GM19463 (cell line): Measurements from ENCODE around the gene LHFPL2.
"Not testable (repeated sequence)": the region's sequence is repeated elsewhere in the genome, so short reads cannot be mapped to it uniquely, and the experiment has no call there.

Experiments
- ATAC-seq: cut with Tn5 transposase; IDR thresholded peaks from one replicate; pipeline ENCODE4 v1.9.1; 2021; ENCODE audit warnings: mild to moderate bottlenecking, moderate library complexity; ENCODE audit not compliant: unreplicated experiment

The LHFPL2 gene

DNA sequence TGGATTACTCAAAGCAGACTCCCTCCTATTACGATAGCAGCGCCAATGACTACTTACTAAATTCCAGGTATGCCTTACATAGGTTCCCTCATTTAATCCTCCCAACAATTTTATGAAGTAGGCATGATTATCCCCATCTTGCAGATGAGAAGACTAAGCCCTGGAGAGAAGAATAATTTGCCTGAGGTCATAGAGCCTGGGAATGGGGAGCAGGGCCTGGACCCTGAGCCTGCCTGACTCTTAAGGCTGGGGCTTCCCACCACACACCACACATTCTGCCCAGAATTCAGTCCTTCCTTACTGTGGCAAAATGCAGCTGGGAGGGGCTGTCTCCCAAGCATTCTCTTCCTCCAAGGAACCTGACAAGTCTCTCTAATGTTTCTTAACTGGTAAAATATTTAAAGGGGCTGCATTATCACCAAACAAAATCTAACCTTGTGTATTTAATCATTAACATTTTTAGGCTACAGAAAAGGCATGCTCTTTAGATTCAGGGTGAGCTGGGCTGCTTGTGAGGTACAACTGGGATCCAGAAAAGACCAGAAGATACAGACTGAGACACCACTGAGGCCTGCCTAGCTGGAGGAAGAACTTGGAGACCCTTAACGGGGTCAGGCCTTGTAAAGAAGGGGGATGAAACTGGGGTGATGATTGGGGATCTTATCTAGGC is 26.1 kb downstream of the LHFPL2 start:
- no peak for ATAC-seq

DNA sequence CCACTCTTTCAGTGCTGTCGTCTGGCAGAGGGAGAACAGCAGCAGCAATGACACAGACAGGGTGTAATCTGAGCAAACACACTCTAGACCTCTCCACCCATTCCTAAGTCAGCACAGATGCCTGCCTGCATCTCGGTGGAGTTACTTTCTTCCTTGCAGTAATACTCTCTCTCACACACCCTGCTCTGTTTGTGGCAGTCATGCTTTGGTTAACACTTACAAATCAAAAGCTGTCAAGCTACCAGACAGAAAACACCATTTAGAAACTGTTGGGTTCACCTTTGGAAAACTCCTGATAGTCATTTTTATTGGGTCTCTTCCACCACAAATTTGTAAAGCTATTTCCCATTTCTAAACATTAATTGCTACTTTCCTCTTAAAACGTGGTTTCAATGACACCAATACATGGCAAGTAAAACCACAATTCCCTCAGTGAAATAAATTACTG is 27.3 kb downstream of the LHFPL2 start:
- ATAC-seq: no peak

DNA sequence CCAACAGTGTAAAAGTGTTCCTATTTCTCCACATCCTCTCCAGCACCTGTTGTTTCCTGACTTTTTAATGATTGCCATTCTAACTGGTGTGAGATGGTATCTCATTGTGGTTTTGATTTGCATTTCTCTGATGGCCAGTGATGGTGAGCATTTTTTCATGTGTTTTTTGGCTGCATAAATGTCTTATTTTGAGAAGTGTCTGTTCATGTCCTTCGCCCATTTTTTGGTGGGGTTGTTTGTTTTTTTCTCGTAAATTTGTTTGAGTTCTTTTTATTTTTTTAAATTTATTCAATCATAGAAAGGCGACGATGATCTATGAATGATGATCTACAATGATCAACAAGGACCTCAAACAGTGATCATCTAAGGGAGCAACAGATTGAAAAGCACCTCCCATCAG is 28.5 kb downstream of the LHFPL2 start:
- ATAC-seq: not testable (repeated sequence)

DNA sequence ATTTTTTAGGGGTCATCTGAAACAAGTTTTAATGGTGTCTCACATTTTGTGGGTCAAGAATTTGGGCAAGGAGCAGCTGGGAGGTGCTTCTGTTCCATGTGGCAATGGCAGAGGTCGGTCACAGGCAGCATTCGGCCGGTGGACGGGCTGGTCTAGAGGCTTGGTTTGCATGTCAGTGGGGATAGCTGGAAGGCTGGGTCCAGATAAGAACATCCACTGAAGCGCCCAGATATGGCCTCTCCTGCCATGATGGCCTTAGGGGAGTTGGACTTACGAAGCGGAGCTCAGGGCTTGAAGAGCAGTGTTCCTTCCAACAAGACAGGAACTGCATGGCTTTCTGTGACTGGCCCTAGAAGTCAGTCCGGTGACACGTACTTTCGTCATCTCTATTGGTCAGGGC is 30.3 kb downstream of the LHFPL2 start:
- no peak for ATAC-seq

DNA sequence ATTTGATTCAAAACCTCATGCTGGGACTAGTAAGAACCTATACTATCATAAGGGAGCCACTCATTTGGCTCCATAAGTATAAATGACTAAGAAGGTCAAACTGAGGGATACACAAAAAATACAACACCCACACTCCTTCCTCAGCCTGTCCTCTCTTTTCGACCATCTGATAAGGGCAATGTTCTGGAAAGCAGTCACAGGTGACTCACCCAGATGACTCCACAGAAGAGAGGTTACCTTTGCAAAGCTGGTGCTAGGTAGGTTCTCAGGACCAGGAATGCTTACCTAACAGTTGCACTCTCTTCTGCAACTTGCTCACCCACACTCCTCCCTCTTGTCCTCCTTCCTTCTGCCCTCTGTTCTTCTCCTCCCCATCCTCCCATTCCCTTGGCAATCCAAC is 32.9 kb downstream of the LHFPL2 start:
- ATAC-seq: no peak

DNA sequence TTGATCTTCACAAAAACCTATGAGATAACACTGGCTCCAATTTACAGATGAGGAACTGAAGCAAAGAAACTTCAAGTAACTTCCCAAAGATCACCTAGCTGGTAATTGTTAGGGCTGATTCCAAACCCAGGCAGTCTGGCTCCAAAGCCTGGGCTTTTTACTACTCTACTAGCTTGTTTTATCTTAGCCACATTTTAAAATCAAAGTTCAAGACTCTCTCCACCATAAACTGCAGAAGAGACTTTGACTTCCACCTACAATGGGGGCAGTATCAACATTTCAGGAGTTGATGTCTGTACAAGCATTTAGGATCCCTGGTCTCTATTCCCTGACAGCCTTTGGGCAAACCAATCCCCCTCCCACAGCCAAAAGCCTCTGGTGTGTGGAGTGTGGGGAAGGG is 33.8 kb downstream of the LHFPL2 start:
- no peak for ATAC-seq

DNA sequence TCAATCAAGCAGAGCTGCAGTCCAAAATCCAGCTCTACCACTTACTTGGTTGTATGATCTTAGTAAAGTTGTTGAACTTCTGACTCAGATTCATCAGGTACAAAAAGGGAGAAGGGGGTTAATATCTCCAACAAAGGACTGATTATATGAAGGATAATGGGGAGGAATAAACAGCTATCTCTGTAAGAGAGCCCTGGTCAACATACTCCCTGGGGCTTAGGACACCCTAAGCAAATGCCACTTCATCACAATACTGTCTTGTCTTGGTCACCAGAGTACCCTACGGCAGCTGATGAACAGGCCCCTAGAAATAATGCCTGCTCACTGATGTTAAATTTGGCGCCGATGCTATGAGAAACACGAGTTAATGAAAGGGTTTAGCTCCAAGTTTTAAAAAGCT is 34.8 kb downstream of the LHFPL2 start:
- no peak for ATAC-seq

DNA sequence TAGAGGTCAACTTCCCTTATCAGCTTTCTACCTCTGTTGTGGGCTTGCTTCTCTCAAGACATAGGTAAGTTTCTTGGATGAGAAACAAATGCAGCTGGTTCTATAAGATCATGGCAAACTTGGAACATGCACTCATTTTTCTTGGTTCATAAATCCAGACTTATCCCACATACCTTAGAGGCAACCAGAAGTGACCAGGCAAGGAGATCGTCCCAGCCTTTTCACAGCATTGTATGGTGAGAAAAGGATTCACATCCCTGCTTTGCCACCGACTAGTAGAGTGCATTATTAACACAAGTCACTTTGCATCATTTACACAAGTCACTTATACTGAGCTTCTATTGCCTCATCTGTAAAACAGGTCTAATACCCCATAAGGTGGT is 35.4 kb downstream of the LHFPL2 start:
- ATAC-seq: no peak

DNA sequence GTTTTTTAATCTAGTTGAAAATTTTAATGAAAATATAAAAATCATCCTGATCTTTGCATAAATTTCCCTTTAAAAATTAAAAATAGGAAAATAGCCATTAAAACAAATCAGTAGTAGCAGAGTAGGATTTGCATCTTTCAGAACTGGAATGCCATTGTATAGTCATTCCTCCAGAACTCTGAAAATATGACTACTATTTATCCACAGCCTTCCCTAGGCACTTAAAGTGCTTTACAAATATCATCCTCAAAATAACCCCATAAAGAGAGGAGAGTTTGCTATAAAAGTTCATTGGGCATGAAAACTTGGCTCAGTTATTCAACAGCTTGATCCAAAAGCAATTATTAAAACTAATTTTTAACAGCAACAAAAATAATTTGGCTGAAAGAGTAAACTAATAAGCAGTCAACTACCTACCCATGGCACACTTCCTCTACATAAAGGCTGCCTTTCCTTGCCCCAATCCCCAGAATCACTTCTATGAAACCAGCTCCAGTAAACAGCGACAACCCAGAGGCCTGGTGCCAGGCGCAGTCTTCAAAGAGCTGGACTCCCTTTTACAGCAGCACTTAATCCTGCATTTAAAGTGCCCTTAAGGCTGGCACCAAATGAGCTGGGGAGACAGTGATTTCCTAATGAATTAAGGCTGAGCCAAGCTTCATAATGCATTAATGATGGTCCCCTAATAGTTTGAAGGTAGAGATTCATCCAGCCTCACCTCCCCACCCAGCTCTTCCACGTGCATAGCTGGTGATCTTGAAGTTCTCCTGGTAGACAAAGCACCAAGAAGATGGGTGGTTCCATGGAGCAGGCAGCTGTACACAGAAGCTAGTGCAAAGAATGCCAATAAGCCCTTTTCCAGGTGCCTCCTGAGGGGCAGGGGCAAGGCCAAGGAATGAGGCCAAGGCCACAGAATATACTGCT is 36.1 kb downstream of the LHFPL2 start:
- ATAC-seq: no peak

DNA sequence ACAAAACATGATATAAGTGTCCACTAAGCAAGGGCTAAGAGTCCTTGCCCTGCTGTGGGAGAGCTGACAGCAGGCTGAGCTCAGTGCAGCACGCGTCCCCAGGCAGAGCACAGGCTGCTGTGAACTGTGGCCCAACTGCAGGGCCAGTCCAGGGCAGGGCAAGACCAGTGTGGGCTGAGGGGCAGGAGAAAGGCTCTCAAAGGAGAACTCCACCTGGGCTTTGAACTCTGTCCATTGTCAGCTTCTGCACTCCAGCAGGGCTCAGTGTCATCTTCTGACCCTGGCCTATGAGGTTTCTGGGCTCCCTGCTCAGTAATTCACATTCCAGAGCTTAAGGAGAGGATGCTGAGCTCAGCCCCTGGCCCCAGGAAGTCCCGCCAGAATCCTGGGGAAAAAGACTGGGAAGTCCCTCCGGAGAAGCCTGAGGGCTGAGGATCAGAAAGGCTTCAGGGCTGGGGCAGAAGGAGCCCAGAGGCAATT is 37.4 kb downstream of the LHFPL2 start:
- no peak for ATAC-seq

DNA sequence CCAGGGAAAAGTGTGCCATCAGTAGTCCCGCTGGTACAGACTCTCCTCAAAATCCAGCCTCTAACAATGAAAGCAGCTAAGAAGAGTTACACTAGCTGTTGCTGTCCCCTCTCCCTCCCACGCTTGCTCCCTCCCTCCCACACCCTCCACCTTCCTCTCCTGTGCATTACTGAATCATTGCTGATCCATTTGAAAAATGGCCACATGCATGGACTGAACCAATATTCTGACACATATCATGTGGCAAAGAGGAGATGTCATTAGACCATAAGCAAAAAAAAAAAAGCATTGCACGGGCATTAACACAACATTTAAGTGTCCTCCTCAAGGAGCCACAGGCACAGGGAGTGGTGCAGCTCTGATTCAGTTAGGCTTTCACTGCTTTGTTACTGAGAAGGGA is 37.9 kb downstream of the LHFPL2 start:
- ATAC-seq: no peak

DNA sequence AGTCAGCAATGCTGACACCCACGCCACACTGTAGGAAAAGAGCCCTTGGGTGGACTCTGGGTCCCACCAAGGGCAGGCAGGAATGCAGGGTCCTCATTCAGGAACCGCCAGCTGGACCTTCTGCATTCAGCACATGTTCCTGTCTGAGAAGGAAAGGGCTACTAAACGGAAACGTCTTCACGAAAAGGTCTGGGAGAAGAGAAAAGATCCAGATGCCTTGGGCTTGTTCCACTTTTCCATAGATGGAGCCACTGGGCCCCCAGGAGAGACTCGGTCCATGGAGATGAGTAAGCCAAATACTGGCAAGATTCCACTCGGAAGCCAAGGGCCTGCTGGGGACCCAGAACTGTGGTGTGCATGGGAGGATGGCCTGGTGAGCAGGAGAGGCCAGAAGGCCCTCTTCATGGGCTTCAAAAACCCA is 38.4 kb downstream of the LHFPL2 start:
- no peak for ATAC-seq

DNA sequence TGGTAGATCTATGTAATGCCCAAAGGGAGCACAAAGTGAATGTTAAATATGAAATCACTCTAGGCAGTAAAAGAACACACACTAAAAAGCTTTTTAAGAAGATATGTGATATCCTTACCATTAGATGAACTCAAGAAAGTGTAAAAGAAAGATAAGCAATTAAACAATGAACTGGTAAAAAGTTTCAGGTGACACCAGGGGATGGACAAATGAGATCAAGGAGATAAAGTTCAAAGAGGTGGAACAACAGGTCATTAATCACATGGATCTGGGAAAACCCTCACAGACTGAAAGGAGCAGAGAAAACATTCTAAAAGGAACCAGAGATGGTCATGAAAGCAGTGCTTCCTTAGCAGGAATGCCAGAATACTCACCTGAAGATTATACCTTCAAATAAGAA is 40.7 kb downstream of the LHFPL2 start:
- no peak for ATAC-seq

DNA sequence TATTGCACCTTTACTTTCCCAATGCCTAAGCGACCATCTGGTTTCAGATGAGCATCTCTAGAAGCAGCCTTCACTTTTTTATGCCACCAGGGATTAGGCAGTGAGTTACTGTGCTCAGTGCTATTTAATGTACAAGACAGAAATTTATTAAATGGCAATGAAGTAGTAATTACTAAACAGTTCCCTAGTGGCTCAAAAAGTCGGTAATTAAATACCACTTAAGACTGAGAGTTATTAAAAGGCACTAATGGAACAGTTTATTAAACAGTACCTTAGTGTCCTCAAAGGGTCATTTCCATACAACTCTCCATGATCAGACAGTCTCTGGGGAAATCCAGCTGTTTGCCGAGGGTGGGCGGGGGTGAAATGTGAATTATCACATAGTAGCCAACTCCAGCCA is 42.3 kb downstream of the LHFPL2 start:
- no peak for ATAC-seq

DNA sequence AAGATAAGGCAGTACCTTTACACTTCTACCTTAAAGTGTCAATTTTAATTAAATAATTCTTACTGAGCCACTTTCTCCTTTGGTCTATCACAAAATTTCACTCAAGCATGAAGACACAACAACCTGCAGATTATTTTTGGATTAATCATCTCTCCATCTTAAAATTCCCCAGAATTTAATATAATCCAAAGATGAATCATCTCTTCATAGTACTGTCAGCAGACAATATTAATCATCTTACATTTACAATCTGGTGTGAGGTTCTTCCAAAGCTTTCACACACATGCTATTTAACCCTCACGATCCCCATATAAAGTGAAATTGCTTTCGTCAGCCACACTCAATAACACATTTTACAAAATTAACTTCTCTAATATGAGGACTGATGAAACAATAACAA is 43.0 kb downstream of the LHFPL2 start:
- ATAC-seq: no peak

DNA sequence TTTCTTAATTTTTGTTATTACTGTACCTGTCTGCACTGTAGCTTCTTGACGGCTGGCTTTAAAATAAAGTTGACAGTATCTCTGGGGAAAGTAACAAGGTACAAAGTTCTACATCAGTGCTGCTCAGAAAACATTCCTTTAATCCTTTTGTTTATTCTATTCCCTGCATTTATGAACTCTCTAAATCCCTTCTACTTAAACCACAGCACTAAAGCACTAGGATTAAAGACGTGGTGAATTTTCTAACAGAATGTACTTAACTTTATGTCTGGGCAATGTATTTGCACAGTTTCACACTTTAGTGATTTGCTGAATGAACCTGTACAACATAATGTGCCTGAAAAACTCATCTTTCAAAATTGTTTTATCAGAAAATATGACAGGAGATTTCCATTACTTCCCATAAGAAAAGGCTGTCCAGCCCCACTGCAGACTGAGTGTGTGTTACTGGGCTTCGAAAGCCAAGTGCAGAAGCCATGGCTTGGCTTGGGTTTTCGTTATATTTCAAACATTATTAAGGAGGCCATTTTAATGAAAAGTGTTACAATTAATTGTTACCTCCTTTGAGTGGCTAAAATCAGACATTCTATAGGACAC is 43.8 kb downstream of the LHFPL2 start:
- ATAC-seq: no peak

DNA sequence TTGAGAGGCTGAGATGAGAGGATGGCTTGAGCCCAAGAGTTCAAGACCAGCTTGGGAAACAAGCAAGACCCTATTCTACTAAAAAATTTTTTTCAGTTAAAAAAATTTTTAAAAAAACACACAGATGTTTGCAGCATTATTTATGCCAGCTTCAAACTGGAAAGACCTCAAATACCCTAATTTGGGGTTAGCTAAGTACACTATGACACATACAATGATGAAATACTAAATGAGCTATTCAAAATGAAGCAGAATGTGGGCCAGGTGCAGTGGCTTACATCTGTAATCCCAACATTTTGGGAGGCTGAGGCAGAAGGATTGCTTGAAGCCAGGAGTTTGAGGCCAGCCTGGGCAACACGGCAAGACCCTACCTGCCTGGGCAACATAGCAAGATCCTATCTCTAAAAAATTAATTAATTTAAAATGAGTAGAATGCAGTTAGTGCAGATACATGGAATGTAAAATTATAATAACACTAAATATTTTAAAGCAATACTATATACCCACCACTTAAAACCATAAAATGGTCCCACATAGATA is 44.9 kb downstream of the LHFPL2 start:
- no peak for ATAC-seq

DNA sequence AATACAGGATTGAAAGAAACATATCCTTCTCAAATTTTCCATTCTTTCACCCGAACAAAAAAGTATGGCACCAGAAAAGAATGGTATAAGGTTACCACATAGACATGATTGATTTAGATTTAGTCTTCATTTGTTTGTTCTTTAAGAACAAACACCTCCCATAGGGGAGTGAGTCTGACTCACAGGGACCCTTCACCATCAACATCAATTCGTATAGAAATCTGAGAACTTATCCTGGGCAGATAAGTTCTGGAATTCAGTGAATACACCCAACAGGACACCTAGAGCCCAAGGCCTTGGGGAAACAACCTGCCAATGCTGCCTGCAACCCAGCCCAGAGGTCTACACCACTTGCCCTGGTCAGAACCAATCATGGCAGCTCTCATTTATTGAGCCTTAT is 46.2 kb downstream of the LHFPL2 start:
- ATAC-seq: no peak

DNA sequence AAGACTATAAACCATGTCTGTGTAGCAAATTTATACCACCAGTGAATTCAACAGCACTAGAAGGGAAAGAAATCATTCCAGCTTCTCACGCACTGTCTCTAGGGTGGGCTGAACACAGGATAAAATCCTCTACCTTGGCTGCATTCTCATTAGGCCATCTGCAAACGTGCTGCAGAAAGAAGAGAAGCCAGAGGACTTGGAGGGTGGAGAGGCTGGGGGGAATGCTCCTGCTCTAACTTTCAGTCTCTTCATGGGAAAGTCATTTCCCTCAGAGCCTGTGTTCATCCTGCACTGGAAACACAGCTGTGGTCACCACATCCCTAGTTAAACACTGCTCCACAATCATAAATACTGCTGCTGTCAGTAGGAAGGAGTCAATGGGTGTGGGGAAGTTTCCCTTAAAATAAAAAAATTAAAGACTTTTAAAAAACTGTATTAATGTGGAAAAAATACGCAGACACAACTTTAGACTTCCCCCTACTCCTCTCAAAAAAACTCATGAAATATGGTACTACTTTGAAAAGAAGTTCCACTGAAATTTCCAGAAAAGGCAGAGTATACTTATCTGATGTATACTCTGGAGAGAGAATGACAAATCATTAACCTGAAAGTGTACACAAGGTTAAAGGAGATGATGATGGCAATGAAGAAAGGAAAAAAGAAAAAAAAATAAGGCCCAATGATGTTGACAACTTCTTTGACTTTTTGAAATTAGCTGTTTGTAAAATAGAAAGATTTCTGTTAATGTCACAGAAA is 46.8 kb downstream of the LHFPL2 start:
- no peak for ATAC-seq

DNA sequence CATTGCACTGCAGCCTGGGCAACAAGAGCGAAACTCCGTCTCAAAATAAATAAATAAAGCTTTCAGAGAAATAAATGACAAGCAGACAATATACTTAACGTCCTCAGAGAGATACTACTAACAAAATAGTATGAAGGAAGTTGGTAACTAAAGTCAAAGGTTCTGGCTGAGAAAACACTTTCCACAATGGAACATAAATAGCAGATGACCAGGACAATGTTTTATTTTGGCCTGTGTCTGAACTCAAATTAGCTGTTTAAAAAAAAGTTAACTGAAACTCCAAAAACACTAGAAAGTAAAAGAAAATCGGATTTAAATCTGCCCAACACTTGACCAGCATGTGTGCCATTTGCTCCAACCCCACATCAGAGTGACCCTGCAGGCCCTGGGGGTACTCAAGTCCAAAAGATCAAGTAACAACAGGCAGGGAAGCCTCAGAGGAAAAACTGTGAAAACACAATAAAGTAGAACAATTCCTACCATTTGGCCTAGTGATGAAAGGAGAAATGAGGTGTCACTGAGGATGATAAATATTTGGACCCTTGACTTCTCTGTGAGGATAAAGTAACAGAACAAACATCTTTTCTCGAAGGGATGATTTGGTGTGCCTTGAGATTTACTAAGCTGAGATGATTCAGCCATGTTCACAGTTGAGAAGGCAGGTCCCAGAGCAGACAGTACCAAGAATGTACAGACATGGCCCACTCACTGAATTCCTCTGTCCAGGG is 47.7 kb downstream of the LHFPL2 start:
- ATAC-seq: no peak
